Mesenchymal stem cell (in vitro differentiated cells and primary cell): Measurements from ENCODE around the gene C5orf22.

Experiments used
- DNase-seq: peaks from one replicate; pipeline ENCODE4 v3.0.0-alpha.2; 2013
- H2AFZ ChIP-seq: one replicate; pipeline ENCODE4 v1.6.1; 2013; ENCODE audit warnings: low read depth, mild to moderate bottlenecking, control low read depth, inconsistent platforms, low read length, moderate library complexity
- H2AK5ac ChIP-seq: 2 replicates; pipeline ENCODE4 v1.6.1; 2013; ENCODE audit warnings: low read length, moderate library complexity, mild to moderate bottlenecking, inconsistent platforms; ENCODE audit not compliant: severe bottlenecking
- H2BK120ac ChIP-seq: one replicate; pipeline ENCODE4 v1.6.1; 2013; ENCODE audit warnings: low read depth, mild to moderate bottlenecking, inconsistent platforms, low read length, moderate library complexity
- H2BK12ac ChIP-seq, 2 experiments: one replicate each; pipeline ENCODE4 v1.6.1; 2013; ENCODE audit warnings: inconsistent platforms in 2 of 2, low read length in 2 of 2, mild to moderate bottlenecking in 2 of 2, moderate library complexity in 2 of 2, control low read depth in 1 of 2
- H2BK15ac ChIP-seq: one replicate; pipeline ENCODE4 v1.6.1; 2013; ENCODE audit warnings: mild to moderate bottlenecking, low read depth, inconsistent platforms; ENCODE audit not compliant: poor library complexity, severe bottlenecking
- H2BK5ac ChIP-seq: 2 replicates; pipeline ENCODE4 v1.6.1; 2013; ENCODE audit warnings: low read depth, mild to moderate bottlenecking, low read length, control low read depth, inconsistent platforms; ENCODE audit not compliant: poor library complexity, severe bottlenecking
- H3K14ac ChIP-seq, 2 experiments: one replicate each; pipeline ENCODE4 v1.6.1; 2013; ENCODE audit warnings: inconsistent platforms in 2 of 2, low read length in 2 of 2, control low read depth in 1 of 2, mild to moderate bottlenecking in 1 of 2, moderate library complexity in 1 of 2
- H3K18ac ChIP-seq, 2 experiments: one replicate each; pipeline ENCODE4 v1.6.1; 2013; ENCODE audit warnings: inconsistent platforms in 2 of 2, low read length in 2 of 2, control low read depth in 1 of 2, low read depth in 1 of 2, mild to moderate bottlenecking in 1 of 2
- H3K23ac ChIP-seq, 2 experiments: one replicate each; pipeline ENCODE4 v1.6.1; 2013; ENCODE audit warnings: inconsistent platforms in 2 of 2, low read length in 2 of 2, mild to moderate bottlenecking in 2 of 2, moderate library complexity in 2 of 2, control low read depth in 1 of 2
- H3K27ac ChIP-seq: 2 replicates; pipeline ENCODE4 v1.5.1; 2013; ENCODE audit warnings: mild to moderate bottlenecking, moderate library complexity, low read length, control low read depth, inconsistent platforms; ENCODE audit not compliant: poor library complexity, severe bottlenecking
- H3K27me3 ChIP-seq, 2 experiments: 2 replicates each; pipeline versions ENCODE4 v1.6.1 to v1.7.0; 2013; ENCODE audit warnings: low read length in 2 of 2, mild to moderate bottlenecking in 2 of 2, moderate library complexity in 2 of 2, control low read depth in 1 of 2, inconsistent platforms in 1 of 2; ENCODE audit not compliant: control insufficient read depth in 1 of 2, insufficient read depth in 1 of 2
- H3K36me3 ChIP-seq, 2 experiments: 2 replicates each; pipeline versions ENCODE4 v1.6.1 to v1.7.0; 2013; ENCODE audit warnings: low read length in 2 of 2, control low read depth in 1 of 2, inconsistent platforms in 1 of 2, low read depth in 1 of 2, mild to moderate bottlenecking in 1 of 2; ENCODE audit not compliant: insufficient read depth in 2 of 2, control insufficient read depth in 1 of 2
- H3K4ac ChIP-seq, 2 experiments: one replicate each; pipeline ENCODE4 v1.6.1; 2013; ENCODE audit warnings: inconsistent platforms in 2 of 2, low read length in 2 of 2, mild to moderate bottlenecking in 2 of 2, moderate library complexity in 2 of 2, control low read depth in 1 of 2, low read depth in 1 of 2
- H3K4me1 ChIP-seq: 2 replicates; pipeline ENCODE4 v1.6.1; 2013; ENCODE audit warnings: low read depth, low read length, control low read depth; ENCODE audit not compliant: control insufficient read depth, insufficient read depth
- H3K4me2 ChIP-seq: 2 replicates; pipeline ENCODE4 v1.6.1; 2013; ENCODE audit warnings: low read length, mild to moderate bottlenecking, inconsistent platforms; ENCODE audit not compliant: poor library complexity, severe bottlenecking
- H3K4me3 ChIP-seq, 2 experiments: 2 replicates each; pipeline versions ENCODE4 v1.5.1 to v1.7.0; 2013; ENCODE audit warnings: low read length in 2 of 2, mild to moderate bottlenecking in 2 of 2, control low read depth in 1 of 2, low read depth in 1 of 2; ENCODE audit not compliant: insufficient read depth in 1 of 2
- H3K79me1 ChIP-seq: replicated peaks from 2 replicates; pipeline ENCODE4 v1.6.1; 2013; ENCODE audit warnings: mild to moderate bottlenecking, control low read depth, low read length, inconsistent platforms; ENCODE audit not compliant: poor library complexity, severe bottlenecking
- H3K9ac ChIP-seq: 2 replicates; pipeline ENCODE4 v1.7.0; 2013; ENCODE audit warnings: mild to moderate bottlenecking, low read length, moderate library complexity
- H3K9me3 ChIP-seq: 2 replicates; pipeline ENCODE4 v1.7.0; 2013; ENCODE audit warnings: mild to moderate bottlenecking, low read length; ENCODE audit not compliant: control insufficient read depth
- H4K8ac ChIP-seq: one replicate; pipeline ENCODE4 v1.6.1; 2013; ENCODE audit warnings: inconsistent platforms, mild to moderate bottlenecking, low read length, moderate library complexity
- H4K91ac ChIP-seq: one replicate; pipeline ENCODE4 v1.6.1; 2013; ENCODE audit warnings: mild to moderate bottlenecking, low read length, inconsistent platforms
- WGBS: methylation state at CpG from one replicate; pipeline ENCODE4 v1.1.7; 2013; ENCODE audit warnings: mixed read lengths; 5-methylcytosine and 5-hydroxymethylcytosine counted together

C5orf22 gene

GRCh38 chr5:31583129-31583528, 51.0 kb downstream of the C5orf22 start:
- Histone ChIP-seq H3K9ac (no peak overlapping the region), H2BK12ac (no peak overlapping the region), H3K18ac (no peak overlapping the region), H3K4ac (no peak overlapping the region), H2BK5ac (no peak overlapping the region), H2AFZ (no peak overlapping the region), H4K8ac (no peak overlapping the region), H4K91ac (no peak overlapping the region), H3K79me1 (no peaks in the 10 kb centered on the region), H2AK5ac (no peak overlapping the region), H3K9me3 (peaks cover 5% of the 10 kb centered on the region), H2BK120ac (no peak overlapping the region), H3K36me3 (no peaks in the 10 kb centered on the region), H3K27me3 (peaks cover 9 to 21% of the 10 kb centered on the region in 2 experiments), H3K23ac (no peak overlapping the region), H3K4me1 (no peaks in the 10 kb centered on the region), H3K14ac (no peak overlapping the region), H3K27ac (no peak overlapping the region), H3K4me3 (no peak overlapping the region), H3K4me2 (no peak overlapping the region), H2BK15ac (no peak overlapping the region)
- no peak for DNase-seq
- 89% methylated on average over 1 of the region's 2 CpGs for WGBS

- Histone ChIP-seq H4K91ac (no peak overlapping the region), H2BK120ac (no peak overlapping the region), H2BK15ac (no peak overlapping the region), H3K4me3 (no peak overlapping the region), H2BK12ac (no peak overlapping the region), H3K4me1 (no peaks in the 10 kb centered on the region), H4K8ac (no peak overlapping the region), H2AK5ac (no peak overlapping the region), H2BK5ac (no peak overlapping the region), H3K14ac (no peak overlapping the region), H3K27me3 (peaks cover 5 to 20% of the 10 kb centered on the region in 2 experiments), H3K79me1 (no peaks in the 10 kb centered on the region), H3K9me3 (peaks cover 5% of the 10 kb centered on the region), H3K27ac (no peak overlapping the region), H3K4ac (no peak overlapping the region), H2AFZ (no peak overlapping the region), H3K18ac (no peak overlapping the region), H3K23ac (no peak overlapping the region), H3K9ac (no peak overlapping the region), H3K4me2 (peak overlapping the region; percentile 16), H3K36me3 (no peaks in the 10 kb centered on the region)
- no peak for DNase-seq
- WGBS, result 87% methylated on average over 2 of the region's 3 CpGs
Observed at GRCh38 chr5:31585166-31585894, 53.2 kb downstream of the C5orf22 start.

- Histone ChIP-seq H4K91ac (no peak overlapping the region), H2AK5ac (no peak overlapping the region), H4K8ac (no peak overlapping the region), H3K23ac (no peak overlapping the region), H3K4ac (no peak overlapping the region), H3K4me1 (no peaks in the 10 kb centered on the region), H3K36me3 (no peaks in the 10 kb centered on the region), H2AFZ (no peak overlapping the region), H2BK12ac (no peak overlapping the region), H3K4me3 (no peak overlapping the region), H3K9me3 (peaks cover 5% of the 10 kb centered on the region), H3K9ac (no peak overlapping the region), H3K27me3 (peaks cover 3 to 19% of the 10 kb centered on the region in 2 experiments), H2BK5ac (no peak overlapping the region), H3K27ac (no peak overlapping the region), H3K79me1 (no peaks in the 10 kb centered on the region), H3K4me2 (peak overlapping the region; percentile 16), H3K18ac (no peak overlapping the region), H2BK120ac (no peak overlapping the region), H2BK15ac (no peak overlapping the region), H3K14ac (no peak overlapping the region)
- DNase-seq, result no peak
- 86% methylated on average over 1 of the region's 2 CpGs for WGBS
Observed at GRCh38 chr5:31585895-31586270, 53.8 kb downstream of the C5orf22 start.

- no peak overlapping the region for H3K27ac ChIP-seq
- WGBS, result 96% methylated on average over 4 of the region's 5 CpGs
- no peak overlapping the region for H2BK120ac ChIP-seq
- H3K36me3 ChIP-seq, result no peaks in the 10 kb centered on the region
- H4K8ac ChIP-seq, result no peak overlapping the region
- H3K79me1 ChIP-seq, result no peaks in the 10 kb centered on the region
- no peak overlapping the region for H3K23ac ChIP-seq
- H4K91ac ChIP-seq, result no peak overlapping the region
- no peak overlapping the region for H2BK5ac ChIP-seq
- H3K27me3 ChIP-seq, result peaks cover 0 to 12% of the 10 kb centered on the region in 2 experiments
- no peak for DNase-seq
- H3K9ac ChIP-seq, result no peak overlapping the region
- peaks cover 5% of the 10 kb centered on the region for H3K9me3 ChIP-seq
- H2AK5ac ChIP-seq, result no peak overlapping the region
- no peak overlapping the region for H3K14ac ChIP-seq
- H2BK15ac ChIP-seq, result no peak overlapping the region
- no peaks in the 10 kb centered on the region for H3K4me1 ChIP-seq
- H3K4me2 ChIP-seq, result no peak overlapping the region
- H3K4me3 ChIP-seq, result no peak overlapping the region
- H2BK12ac ChIP-seq, result no peak overlapping the region
- H3K4ac ChIP-seq, result no peak overlapping the region
- no peak overlapping the region for H2AFZ ChIP-seq
- H3K18ac ChIP-seq, result no peak overlapping the region
Observed at GRCh38 chr5:31587546-31587945, 55.4 kb downstream of the C5orf22 start.
